GM12878 (cell line): ENCODE data around the gene SYNCRIP. TPM values are rescaled to one million over a fixed set of nuclear protein-coding genes. Genes with fewer than 3 reads are reported as not detected.

ENCODE experiments used
- ATAC-seq: fragments of 200-7000 bp; cut with Tn5 transposase; 3 replicates; pipeline ENCODE4 v1.9.1; 2020; ENCODE audit warnings: mild to moderate bottlenecking, moderate library complexity
- BruUV-seq: library from RNA; stranded (reverse); fragments of 400-500 nt; replicated peaks from 2 replicates; lab custom pipeline; 2021; lab: Mats Ljungman, UMichigan
- CTCF ChIA-PET: fragments of 300-600 bp; sonication (Branson Sonifier 250); formaldehyde crosslinking; extraction: SDS; loops from one replicate; lab custom pipeline; 2021; ENCODE audit warnings: inconsistent platforms; lab: Yijun Ruan, JAX
- POLR2A ChIA-PET: fragments of 350-600 bp; formaldehyde crosslinking; extraction: SDS; loops from one replicate; lab custom pipeline; 2021; ENCODE audit warnings: inconsistent platforms; lab: Charles Lee
- RAD21 ChIA-PET: fragments of 300-600 bp; sonication (Branson Sonifier 250); formaldehyde crosslinking; loops from one replicate; lab custom pipeline; 2023; ENCODE audit warnings: antibody characterized with exemption; ENCODE audit not compliant: unreplicated experiment; lab: Charles Lee
- SMC1A ChIA-PET: fragments of 300-600 bp; sonication (Branson Sonifier 250); formaldehyde crosslinking; loops from one replicate; lab custom pipeline; 2023; ENCODE audit not compliant: unreplicated experiment, uncharacterized antibody; lab: Charles Lee
- DNase-seq: peaks from one replicate; pipeline ENCODE4 v3.0.0-alpha.2; 2011; ENCODE audit warnings: low read depth, low spot score
- FAIRE-seq: peaks from 3 replicates; lab custom pipeline; 2011; peaks lifted over from hg19 to GRCh38; lab: Jason Lieb, UNC
- H2AFZ ChIP-seq: 2 replicates; pipeline ENCODE4 v1.6.0; 2011; ENCODE audit warnings: low read depth, low read length, control low read depth; ENCODE audit not compliant: control insufficient read depth
- H3K27ac ChIP-seq: 2 replicates; pipeline ENCODE4 v1.5.1; 2011; ENCODE audit warnings: control low read depth; ENCODE audit not compliant: control insufficient read depth, insufficient read depth
- H3K27me3 ChIP-seq, 2 experiments: replicated peaks in 1 of 2; 2 replicates each; pipeline versions ENCODE4 v1.6.0 to v1.6.1; 2011; ENCODE audit warnings: low read length in 1 of 2; ENCODE audit not compliant: control insufficient read depth in 2 of 2, insufficient read depth in 2 of 2
- H3K36me3 ChIP-seq, 2 experiments: 2 replicates each; pipeline ENCODE4 v1.5.1; 2011; ENCODE audit warnings: low read length in 1 of 2; ENCODE audit not compliant: control insufficient read depth in 2 of 2, insufficient read depth in 2 of 2
- H3K4me1 ChIP-seq: 2 replicates; pipeline ENCODE4 v1.6.1; 2011; ENCODE audit warnings: mild to moderate bottlenecking, low read length, moderate library complexity, mixed read lengths; ENCODE audit not compliant: control insufficient read depth, insufficient read depth
- H3K4me2 ChIP-seq: 2 replicates; pipeline ENCODE4 v1.6.0; 2011; ENCODE audit warnings: control low read depth; ENCODE audit not compliant: control insufficient read depth, insufficient read depth
- H3K4me3 ChIP-seq: fragments of 200-600 bp; sonication (generic); 2 replicates; pipeline ENCODE4 v1.5.1; 2016
- H3K79me2 ChIP-seq: 2 replicates; pipeline ENCODE4 v1.6.0; 2011; ENCODE audit warnings: low read length; ENCODE audit not compliant: control insufficient read depth, insufficient read depth
- H3K9ac ChIP-seq: 2 replicates; pipeline ENCODE4 v1.8.0; 2011; ENCODE audit warnings: low read length, control low read depth, mixed read lengths; ENCODE audit not compliant: control insufficient read depth, insufficient read depth
- H3K9me3 ChIP-seq: replicated peaks from 3 replicates; pipeline ENCODE4 v1.5.1; 2011; ENCODE audit warnings: mild to moderate bottlenecking, low read length; ENCODE audit not compliant: control insufficient read depth, insufficient read depth
- H4K20me1 ChIP-seq: 2 replicates; pipeline ENCODE4 v1.6.0; 2011; ENCODE audit not compliant: control insufficient read depth, insufficient read depth
- CHD2 ChIP-seq: IDR thresholded peaks from 2 replicates; pipeline ENCODE4 v1.6.1; 2011; ENCODE audit warnings: low read depth, low read length, improper control_type of control experiment, borderline replicate concordance
- CREM ChIP-seq: IDR thresholded peaks from 2 replicates; pipeline ENCODE4 v1.6.1; 2014; ENCODE audit warnings: antibody characterized with exemption, low read depth
- E2F4 ChIP-seq: IDR thresholded peaks from 2 replicates; pipeline ENCODE4 v1.6.1; 2012; ENCODE audit warnings: low read depth, low read length, improper control_type of control experiment
- EED ChIP-seq: sonication (generic); IDR thresholded peaks from 2 replicates; pipeline ENCODE4 v1.6.1; 2016; ENCODE audit warnings: antibody characterized with exemption, low read depth
- MLLT1 ChIP-seq: fragments of 450-650 bp; IDR thresholded peaks from 2 replicates; pipeline ENCODE4 v1.6.1; 2016; ENCODE audit warnings: mild to moderate bottlenecking
- NFYB ChIP-seq: IDR thresholded peaks from 2 replicates; pipeline ENCODE4 v1.6.1; 2011; ENCODE audit warnings: low read depth, mild to moderate bottlenecking, low read length, improper control_type of control experiment, moderate library complexity; ENCODE audit not compliant: insufficient read depth
- RB1 ChIP-seq: fragments of 450-650 bp; formaldehyde crosslinking; IDR thresholded peaks from 2 replicates; pipeline ENCODE4 v1.6.1; 2017; ENCODE audit warnings: mild to moderate bottlenecking, borderline replicate concordance
- REST ChIP-seq: IDR thresholded peaks from 2 replicates; pipeline ENCODE4 v1.6.1; 2012; ENCODE audit warnings: mild to moderate bottlenecking, low read depth, low read length
- SP1 ChIP-seq: IDR thresholded peaks from one replicate; pipeline ENCODE4 v1.6.1; 2011; ENCODE audit warnings: low read depth, low read length
- ZBTB33 ChIP-seq: fragments of 450-650 bp; IDR thresholded peaks from 2 replicates; pipeline ENCODE4 v1.6.1; 2017; ENCODE audit warnings: mild to moderate bottlenecking
- ZNF24 ChIP-seq: fragments of 450-650 bp; IDR thresholded peaks from 2 replicates; pipeline ENCODE4 v1.6.1; 2017; ENCODE audit warnings: antibody characterized with exemption, mild to moderate bottlenecking
- WGBS: methylation state at CpG from one replicate; pipeline ENCODE4 v1.1.6; 2016; ENCODE audit warnings: low lambda C conversion rate; ENCODE audit not compliant: insufficient replicate concordance, insufficient coverage; ENCODE audit errors: missing lambda C conversion rate; 5-methylcytosine and 5-hydroxymethylcytosine counted together
- in situ Hi-C: fragments of 300-500 bp; cut with MboI; formaldehyde crosslinking; loops from 9 replicates; pipeline ENCODE4 v1.14.3; 2018; ENCODE audit warnings: mixed read lengths
- intact Hi-C: fragments of 100-400 bp; cut with micrococcal nuclease; formaldehyde crosslinking; loops from one replicate; pipeline ENCODE4 v1.14.2; 2022; ENCODE audit not compliant: unreplicated experiment
- polyA plus RNA-seq, 11 experiments: library from polyadenylated mRNA; depleted of rRNA in 4 of 11; unstranded in 6 of 11; stranded (reverse) in 5 of 11; fragments of >200 nt; fragmentation: Nextera tagmentation in 4 of 11; fragmentation: Illumina TruSeq in 1 of 11; extraction: Ambion mirVana in 4 of 11; extraction: Trizol in 1 of 11; gene quantifications; 1 replicate in 1 of 11; 2 replicates in 10 of 11; pipeline versions ENCODE4 v1.2.1 to v1.2.3, GENCODE V29; 2011 to 2016; ENCODE audit warnings: inconsistent platforms in 2 of 11, missing spikeins in 2 of 11, low read depth in 1 of 11
- total RNA-seq, 4 experiments: library from RNA; depleted of rRNA in 3 of 4; stranded (reverse); fragments of >200 nt in 3 of 4; fragmentation: Illumina TruSeq in 1 of 4; extraction: Trizol in 1 of 4; gene quantifications; 2 replicates each; pipeline versions ENCODE4 v1.2.1 to v1.2.3, GENCODE V29; 2013 to 2021

The SYNCRIP gene
- total and polyA plus RNA-seq, 10 of the 15 experiments (the other 5 are each of a cell fraction or from before 2014, with no cell fraction given), result 28.4 to 255 (median 131) TPM

GRCh38 chr6:85641522-85641896 is 1.2 kb downstream of the SYNCRIP start (continued):
- TF ChIP-seq E2F4 (no peak), SP1 (no peak), REST (0 out of 2 replicates have a peak, but pooled peaks have one; percentile 1), EED (no peak), ZNF24 (no peak), NFYB (no peak)

- ATAC-seq (no peak), FAIRE-seq (no peak), DNase-seq (no peak)
- H3K4me1 ChIP-seq, result no peaks in the 10 kb centered on the region
- peak overlapping the region; percentile 66 for H3K4me2 ChIP-seq
- POLR2A ChIA-PET, result interaction anchor here (1.1 to 10.8 kb wide), 6 partner anchors 11 to 190 kb away, joined by 3 to 192 read pairs (median 8); partner anchors contain the start of gene SNX14
- CTCF ChIA-PET, result interaction anchor here (0.7 to 3.4 kb wide), 4 partner anchors 10 to 48 kb away, joined by 3 to 41 read pairs (median 10); no protein-coding TSS in a partner anchor
- intact Hi-C loops, result no loop called here
- no peak overlapping the region for H3K27ac ChIP-seq
- in situ Hi-C loops, result loop anchor here (5.0 to 25.0 kb wide), 2 partner anchors 36 to 1521 kb away; partner anchors contain the start of gene ZNF292
- H3K4me3 ChIP-seq, result peak overlapping the region; percentile 86
- 2% methylated on average over 3 of the region's 3 CpGs for WGBS
- peaks cover 0 to 28% of the 10 kb centered on the region in 2 experiments for H3K36me3 ChIP-seq
- H4K20me1 ChIP-seq, result peaks cover 5% of the 10 kb centered on the region; the same call in 1 of the 2 replicates
- no peak overlapping the region for H2AFZ ChIP-seq
- H3K27me3 ChIP-seq, result no peaks in the 10 kb centered on the region
- peaks cover 69% of the 10 kb centered on the region for H3K79me2 ChIP-seq
- H3K9me3 ChIP-seq, result peaks cover 2% of the 10 kb centered on the region; the same call in 2 of the 3 replicates
- peak overlapping the region; percentile 98; the same call in 1 of the 2 replicates for H3K9ac ChIP-seq
- RAD21 ChIA-PET, result interaction anchor here (1.1 to 8.3 kb wide), 3 partner anchors 29 to 104 kb away, joined by 3 to 125 read pairs (median 19); no protein-coding TSS in a partner anchor
- SMC1A ChIA-PET, result interaction anchor here (0.6 to 4.6 kb wide), 10 partner anchors 8 to 157 kb away, joined by 3 to 103 read pairs (median 6); no protein-coding TSS in a partner anchor
- BruUV-seq, result no TSS peak
- TF ChIP-seq ZBTB33, result no peak
- no peak for TF ChIP-seq MLLT1
- TF ChIP-seq RB1, result no peak
- no peak for TF ChIP-seq CHD2
- no peak for TF ChIP-seq CREM
Observed at GRCh38 chr6:85640821-85641220, 1.9 kb downstream of the SYNCRIP start.
